G401.6 (cell line): ENCODE measurements around the gene FH.

Source experiments
- FAIRE-seq: peaks from 2 replicates; lab custom pipeline; 2012; peaks lifted over from hg19 to GRCh38; lab: Jason Lieb, UNC

FH gene

DNA sequence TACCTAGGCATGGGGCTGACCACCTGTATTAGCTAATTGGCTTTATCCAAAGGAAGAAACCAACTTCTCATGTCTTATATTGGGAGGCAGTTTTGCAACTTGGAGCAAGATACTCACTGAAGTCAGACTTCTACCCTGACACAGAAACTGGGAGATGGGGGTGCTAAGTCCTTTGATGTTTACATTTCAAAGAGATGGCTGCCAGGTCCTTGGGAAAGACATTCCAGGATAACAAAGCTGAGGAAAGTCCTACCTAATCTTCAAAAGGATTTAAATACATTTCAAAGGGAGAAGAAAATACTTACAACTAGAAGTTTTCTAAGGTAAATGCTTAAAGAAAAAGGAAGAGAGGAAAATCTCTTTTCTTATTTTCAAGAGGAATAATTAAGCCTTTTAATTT, 62.1 kb downstream of the FH start:
- FAIRE-seq = no peak

DNA sequence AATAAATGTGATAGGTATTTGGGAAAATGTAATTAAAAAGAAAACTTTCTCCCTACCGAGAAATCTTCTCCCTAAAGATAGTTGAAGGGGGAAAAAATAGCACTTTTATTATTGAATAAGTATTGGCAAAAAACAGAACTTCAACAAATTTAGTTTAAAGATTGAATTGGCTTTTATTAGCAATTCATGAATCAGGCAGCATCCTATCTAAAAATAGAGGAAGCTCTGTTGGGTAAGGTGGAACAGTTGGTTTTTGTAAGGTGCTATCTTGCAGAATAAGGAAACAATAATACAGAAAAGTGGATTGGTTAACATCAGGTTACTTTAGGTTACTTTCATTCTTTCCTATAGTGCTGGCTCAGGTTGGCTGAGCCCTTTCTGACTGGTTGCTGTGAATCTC, 62.8 kb downstream of the FH start:
- FAIRE-seq = no peak

DNA sequence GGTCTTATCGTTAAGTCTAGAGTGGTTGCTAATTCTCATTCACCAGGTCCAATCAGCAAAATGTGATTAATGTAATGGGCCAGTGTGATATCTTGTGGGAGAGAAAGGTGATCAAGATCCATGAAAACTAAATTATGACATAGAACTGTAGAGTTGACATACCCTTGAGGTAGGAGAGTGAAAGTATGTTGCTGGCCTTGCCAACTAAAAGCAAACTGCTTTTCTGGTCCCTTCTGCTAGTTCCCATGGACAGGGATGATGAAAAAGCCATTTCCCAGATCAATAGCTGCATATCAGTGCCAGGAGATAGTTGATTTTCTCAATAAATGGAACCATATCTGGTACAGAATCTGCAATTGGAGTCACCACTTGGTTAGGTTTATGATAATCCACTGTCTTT, 65.8 kb downstream of the FH start:
- no peak for FAIRE-seq

DNA sequence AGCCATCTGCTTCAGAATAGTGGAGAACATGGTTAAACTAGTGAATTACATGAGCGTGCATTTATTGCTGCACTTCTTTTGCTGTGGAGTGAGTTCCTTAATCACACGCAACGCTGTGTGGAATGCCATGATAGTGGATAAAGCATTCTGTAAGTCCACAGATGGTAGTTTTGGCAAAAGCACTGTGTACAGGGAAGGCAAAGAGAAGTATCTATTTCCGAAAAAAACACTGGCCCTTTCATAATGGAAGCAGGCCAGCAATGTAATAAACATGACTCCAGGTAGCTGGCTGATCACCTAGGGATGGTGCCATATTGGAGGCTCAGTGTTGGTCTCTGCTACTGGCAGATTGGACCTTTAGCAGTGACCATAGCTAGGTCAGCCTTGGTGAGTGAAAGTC, 67.6 kb downstream of the FH start:
- FAIRE-seq = no peak
